ENCODE data around the gene FHIT. TPM values are rescaled to one million over a fixed set of nuclear protein-coding genes. Genes with fewer than 3 reads are reported as not detected.

FHIT gene
- polyA plus RNA-seq, 1 experiment = 0.11 TPM

- ChIA-PET POLR2A (no interaction called here), CTCF (no interaction called here)
- DNase-seq (ENCODE audit: low read depth) = no peak
- Histone ChIP-seq H3K27me3 (ENCODE audit: control insufficient read depth, insufficient read depth, low read length) (no peaks in the 10 kb centered on the region), H3K36me3 (ENCODE audit: control insufficient read depth, insufficient read depth, low read length) (no peaks in the 10 kb centered on the region), H3K4me3 (ENCODE audit: low read depth, low read length) (no peak overlapping the region)
- TF ChIP-seq CTCF (IDR thresholded peaks at IDR 0.05; ENCODE audit: insufficient read depth, low read depth, low read length) = no peak
Observed at GRCh38 chr3:59949311-59949710, 1301.9 kb downstream of the FHIT start.

GRCh38 chr3:59946401-59946800, 1304.9 kb downstream of the FHIT start:
- ChIA-PET CTCF (no interaction called here), POLR2A (no interaction called here)
- DNase-seq (ENCODE audit: low read depth) = no peak
- TF ChIP-seq CTCF (IDR thresholded peaks at IDR 0.05; ENCODE audit: insufficient read depth, low read depth, low read length) = no peak
- H3K27me3 ChIP-seq (ENCODE audit: control insufficient read depth, insufficient read depth, low read length) = no peaks in the 10 kb centered on the region
- H3K4me3 ChIP-seq (ENCODE audit: low read depth, low read length) = no peak overlapping the region
- H3K36me3 ChIP-seq (ENCODE audit: control insufficient read depth, insufficient read depth, low read length) = no peaks in the 10 kb centered on the region

GRCh38 chr3:59940718-59941117, 1310.5 kb downstream of the FHIT start:
- ChIA-PET CTCF (interaction anchor here (0.7 kb wide), 1 partner anchor 15 kb away, joined by 3 read pairs; no protein-coding TSS in a partner anchor), POLR2A (no interaction called here)
- TF ChIP-seq CTCF (IDR thresholded peaks at IDR 0.05; ENCODE audit: insufficient read depth, low read depth, low read length) = no peak
- Histone ChIP-seq H3K27me3 (ENCODE audit: control insufficient read depth, insufficient read depth, low read length) (no peaks in the 10 kb centered on the region), H3K4me3 (ENCODE audit: low read depth, low read length) (no peak overlapping the region), H3K36me3 (ENCODE audit: control insufficient read depth, insufficient read depth, low read length) (no peaks in the 10 kb centered on the region)
- no peak for DNase-seq (ENCODE audit: low read depth)

- ChIA-PET POLR2A (no interaction called here), CTCF (no interaction called here)
- H3K4me3 ChIP-seq (ENCODE audit: low read depth, low read length) = no peak overlapping the region
- TF ChIP-seq CTCF (IDR thresholded peaks at IDR 0.05; ENCODE audit: insufficient read depth, low read depth, low read length) = no peak
- no peak for DNase-seq (ENCODE audit: low read depth)
- no peaks in the 10 kb centered on the region for H3K27me3 ChIP-seq (ENCODE audit: control insufficient read depth, insufficient read depth, low read length)
- no peaks in the 10 kb centered on the region for H3K36me3 ChIP-seq (ENCODE audit: control insufficient read depth, insufficient read depth, low read length)
Observed at GRCh38 chr3:59939826-59940426, 1311.3 kb downstream of the FHIT start.

- DNase-seq (ENCODE audit: low read depth) = no peak
- no peaks in the 10 kb centered on the region for H3K27me3 ChIP-seq (ENCODE audit: control insufficient read depth, insufficient read depth, low read length)
- TF ChIP-seq CTCF (IDR thresholded peaks at IDR 0.05; ENCODE audit: insufficient read depth, low read depth, low read length) = no peak
- H3K36me3 ChIP-seq (ENCODE audit: control insufficient read depth, insufficient read depth, low read length) = no peaks in the 10 kb centered on the region
- no peak overlapping the region for H3K4me3 ChIP-seq (ENCODE audit: low read depth, low read length)
- ChIA-PET POLR2A (no interaction called here), CTCF (interaction anchor here (0.6 kb wide), 1 partner anchor 225 kb away, joined by 3 read pairs; no protein-coding TSS in a partner anchor)
Observed at GRCh38 chr3:59938828-59939227, 1312.4 kb downstream of the FHIT start.

Data from BJ (cell line).